GM12878 (cell line): Measurements from ENCODE around the gene METTL4.

Experiments used
- CTCF ChIP-seq, 3 experiments: IDR thresholded peaks in 2 of 3; conservative IDR thresholded peaks in 1 of 3; 2 replicates each; pipeline ENCODE4 v1.5.1; 2011; ENCODE audit warnings: low read depth in 3 of 3, low read length in 3 of 3, mild to moderate bottlenecking in 3 of 3, control low read depth in 2 of 3, moderate library complexity in 2 of 3, inconsistent platforms in 1 of 3, mixed read lengths in 1 of 3; ENCODE audit not compliant: control insufficient read depth in 2 of 3, insufficient read depth in 1 of 3; ENCODE audit errors: extremely low read depth in 1 of 3
- DPF2 ChIP-seq: fragments of 450-650 bp; IDR thresholded peaks from 2 replicates; pipeline ENCODE4 v1.6.1; 2017; ENCODE audit warnings: mild to moderate bottlenecking
- ELK1 ChIP-seq: IDR thresholded peaks from 2 replicates; pipeline ENCODE4 v1.6.1; 2012; ENCODE audit warnings: low read depth, low read length, improper control_type of control experiment
- GATAD2B ChIP-seq: fragments of 450-650 bp; conservative IDR thresholded peaks from 2 replicates; pipeline ENCODE4 v1.6.1; 2017; ENCODE audit warnings: low read depth, mild to moderate bottlenecking, moderate library complexity
- MXI1 ChIP-seq: fragments of 150-350 bp; IDR thresholded peaks from 2 replicates; pipeline ENCODE4 v1.6.1; 2011; ENCODE audit warnings: low read depth, mild to moderate bottlenecking, inconsistent platforms, low read length, improper control_type of control experiment
- PBX3 ChIP-seq: IDR thresholded peaks from 2 replicates; pipeline ENCODE4 v1.6.1; 2011; ENCODE audit warnings: mild to moderate bottlenecking, low read depth, low read length, moderate library complexity; ENCODE audit not compliant: insufficient replicate concordance
- POLR2AphosphoS5 ChIP-seq: IDR thresholded peaks from 2 replicates; pipeline ENCODE4 v1.6.1; 2011; ENCODE audit warnings: mild to moderate bottlenecking, low read length, inconsistent platforms
- SKIL ChIP-seq: fragments of 450-650 bp; IDR thresholded peaks from 2 replicates; pipeline ENCODE4 v1.6.1; 2017; ENCODE audit warnings: mild to moderate bottlenecking, low read depth, inconsistent platforms; ENCODE audit not compliant: poor library complexity, severe bottlenecking
- YBX1 ChIP-seq: fragments of 450-650 bp; IDR thresholded peaks from 2 replicates; pipeline ENCODE4 v1.6.1; 2016; ENCODE audit warnings: antibody characterized with exemption

- no peak for TF ChIP-seq CTCF (IDR thresholded peaks at IDR 0.05 in 2 of 3, conservative IDR thresholded peaks at IDR 0.05 in 1 of 3; ENCODE audit: control insufficient read depth in 2 of 3, extremely low read depth in 1 of 3, insufficient read depth in 1 of 3, low read depth in 3 of 3, low read length in 3 of 3)
- no peak for TF ChIP-seq SKIL
- no peak for TF ChIP-seq YBX1
- TF ChIP-seq PBX3: no peak
- TF ChIP-seq GATAD2B: no peak
- TF ChIP-seq ELK1: no peak
- TF ChIP-seq DPF2: no peak
- no peak for TF ChIP-seq MXI1
- TF ChIP-seq POLR2AphosphoS5: no peak
Observed at GRCh38 chr18:2515908-2516625, 55.2 kb downstream of the METTL4 start.
